Right atrium auricular region (tissue), 2 donors: ENCODE measurements around the gene VEZT. TPM values are rescaled to one million over a fixed set of nuclear protein-coding genes. Genes with fewer than 3 reads are reported as not detected.
"Not testable (repeated sequence)": the region's sequence is repeated elsewhere in the genome, so short reads cannot be mapped to it uniquely, and the experiment has no call there.

Source experiments
- DNase-seq: peaks from one replicate; pipeline ENCODE4 v3.0.0-alpha.2; 2019; ENCODE audit warnings: low spot score
- H3K27ac ChIP-seq, 2 donors: fragments of 200-600 bp; sonication (generic); 1 replicate in 1 of 2; 2 replicates in 1 of 2; pipeline ENCODE4 v1.5.1; 2016 to 2019
- H3K27me3 ChIP-seq, 2 donors: fragments of 200-600 bp; sonication (generic); one replicate each; pipeline versions ENCODE4 v1.5.1 to v1.6.0; 2017 to 2019
- H3K36me3 ChIP-seq: fragments of 200-600 bp; sonication (generic); one replicate; pipeline ENCODE4 v1.5.1; 2016
- H3K4me1 ChIP-seq, 2 donors: fragments of 200-600 bp; sonication (generic); one replicate each; pipeline versions ENCODE4 v1.5.1 to v1.6.0; 2017 to 2019
- H3K4me3 ChIP-seq, 2 donors: fragments of 200-600 bp; sonication (generic); 1 replicate in 1 of 2; 2 replicates in 1 of 2; pipeline ENCODE4 v1.5.1; 2017 to 2019; ENCODE audit warnings: mild to moderate bottlenecking in 1 of 2, moderate library complexity in 1 of 2
- H3K9me3 ChIP-seq, 2 donors: fragments of 200-600 bp; sonication (generic); one replicate each; pipeline ENCODE4 v1.5.1; 2019
- CTCF ChIP-seq, 2 donors: fragments of 200-600 bp; sonication (generic); IDR thresholded peaks; one replicate each; pipeline ENCODE4 v1.5.1; 2019; ENCODE audit warnings: antibody characterized with exemption in 2 of 2
- total RNA-seq, 2 donors: library from RNA; depleted of rRNA; stranded (reverse); fragments of >200 nt; gene quantifications; one replicate each; pipeline ENCODE4 v1.1.0, GENCODE V29; 2016

VEZT gene
- total RNA-seq, 2 donors from 2014 or later: 66.6 to 69.8 TPM

- H3K9me3 ChIP-seq: no peaks in the 10 kb centered on the region
- no peaks in the 10 kb centered on the region for H3K27me3 ChIP-seq
- peaks cover 0 to 34% of the 10 kb centered on the region in 2 donors for H3K4me1 ChIP-seq
- H3K27ac ChIP-seq: no peak overlapping the region
- H3K4me3 ChIP-seq: no peak overlapping the region
- TF ChIP-seq CTCF (IDR thresholded peaks at IDR 0.05): no peak
- no peak for DNase-seq
- H3K36me3 ChIP-seq: peaks cover 3% of the 10 kb centered on the region
Measured at GRCh38 chr12:95229636-95230035, 12.0 kb downstream of the VEZT start.

GRCh38 chr12:95230313-95230712, 12.7 kb downstream of the VEZT start:
- H3K4me3 ChIP-seq: no peak overlapping the region
- H3K36me3 ChIP-seq: no peaks in the 10 kb centered on the region
- H3K4me1 ChIP-seq: peaks cover 0 to 30% of the 10 kb centered on the region in 2 donors
- no peak overlapping the region for H3K27ac ChIP-seq
- TF ChIP-seq CTCF (IDR thresholded peaks at IDR 0.05): no peak
- no peaks in the 10 kb centered on the region for H3K9me3 ChIP-seq
- DNase-seq: no peak
- H3K27me3 ChIP-seq: no peaks in the 10 kb centered on the region

GRCh38 chr12:95231190-95231589, 13.6 kb downstream of the VEZT start:
- no peak for TF ChIP-seq CTCF (IDR thresholded peaks at IDR 0.05)
- H3K27me3 ChIP-seq: no peaks in the 10 kb centered on the region
- H3K27ac ChIP-seq: peak overlapping the region in 1 of 2 donors; percentile 5

GRCh38 chr12:95234187-95234586, 16.6 kb downstream of the VEZT start:
- not testable (repeated sequence) for H3K36me3 ChIP-seq, H3K27me3 ChIP-seq, H3K27ac ChIP-seq, H3K9me3 ChIP-seq, H3K4me3 ChIP-seq, DNase-seq
- H3K4me1 ChIP-seq: peaks cover 0 to 32% of the 10 kb centered on the region in 2 donors

More at GRCh38 chr12:95231190-95231589, 13.6 kb downstream of the VEZT start:
- no peaks in the 10 kb centered on the region for H3K9me3 ChIP-seq
- no peak overlapping the region for H3K4me3 ChIP-seq
- H3K36me3 ChIP-seq: no peaks in the 10 kb centered on the region
- DNase-seq: no peak
- peaks cover 0 to 30% of the 10 kb centered on the region in 2 donors for H3K4me1 ChIP-seq

- H3K36me3 ChIP-seq, H3K9me3 ChIP-seq, DNase-seq, H3K27ac ChIP-seq, H3K27me3 ChIP-seq, H3K4me3 ChIP-seq: not testable (repeated sequence)
- peaks cover 0 to 26% of the 10 kb centered on the region in 2 donors for H3K4me1 ChIP-seq
Measured at GRCh38 chr12:95235621-95236020, 18.0 kb downstream of the VEZT start.

- Histone ChIP-seq H3K27me3 (no peaks in the 10 kb centered on the region), H3K4me1 (peaks cover 0 to 16% of the 10 kb centered on the region in 2 donors), H3K36me3 (no peaks in the 10 kb centered on the region), H3K27ac (no peak overlapping the region), H3K9me3 (no peaks in the 10 kb centered on the region), H3K4me3 (no peak overlapping the region)
- DNase-seq: no peak
- no peak for TF ChIP-seq CTCF (IDR thresholded peaks at IDR 0.05)
Measured at GRCh38 chr12:95237315-95237714, 19.7 kb downstream of the VEZT start.

- no peak for DNase-seq
- H3K36me3 ChIP-seq: no peaks in the 10 kb centered on the region
- no peak for TF ChIP-seq CTCF (IDR thresholded peaks at IDR 0.05)
- H3K9me3 ChIP-seq: no peaks in the 10 kb centered on the region
- no peaks in the 10 kb centered on the region for H3K27me3 ChIP-seq
- H3K4me1 ChIP-seq: peaks cover 0 to 14% of the 10 kb centered on the region in 2 donors
- no peak overlapping the region for H3K27ac ChIP-seq
- no peak overlapping the region for H3K4me3 ChIP-seq
Measured at GRCh38 chr12:95238150-95238549, 20.5 kb downstream of the VEZT start.
